ENCODE measurements around the gene LMBR1.

Gene LMBR1

GRCh38 chr7:156759143-156759542 is 133.8 kb downstream of the LMBR1 start:
- no peak for TF ChIP-seq CTCF (conservative IDR thresholded peaks at IDR 0.05; ENCODE audit: low read depth, low read length)
- H3K4me2 ChIP-seq, result no peak overlapping the region
- H3K79me2 ChIP-seq (ENCODE audit: insufficient read depth, low read depth), result no peaks in the 10 kb centered on the region

GRCh38 chr7:156754201-156754600 is 138.8 kb downstream of the LMBR1 start:
- H3K9ac ChIP-seq, result no peak overlapping the region
- H2AFZ ChIP-seq (ENCODE audit: low read depth), result no peak overlapping the region
- H3K4me2 ChIP-seq, result no peak overlapping the region
- TF ChIP-seq CTCF (conservative IDR thresholded peaks at IDR 0.05; ENCODE audit: low read depth, low read length), result no peak
- no peaks in the 10 kb centered on the region for H3K27me3 ChIP-seq (ENCODE audit: insufficient read depth, low read depth)
- no peak overlapping the region for H3K4me3 ChIP-seq (IDR thresholded peaks at IDR 0.05; ENCODE audit: insufficient read depth, low read depth, low read length)
- H3K36me3 ChIP-seq (ENCODE audit: insufficient read depth), result no peaks in the 10 kb centered on the region; the same call in 1 of the 2 replicates
- H4K20me1 ChIP-seq (ENCODE audit: insufficient read depth), result no peaks in the 10 kb centered on the region
- no peaks in the 10 kb centered on the region for H3K79me2 ChIP-seq (ENCODE audit: insufficient read depth, low read depth)
- H3K4me1 ChIP-seq (ENCODE audit: low read depth, poor library complexity, severe bottlenecking), result no peaks in the 10 kb centered on the region
- no peak overlapping the region for H3K27ac ChIP-seq

More at GRCh38 chr7:156759143-156759542, 133.8 kb downstream of the LMBR1 start:
- no peak overlapping the region for H3K4me3 ChIP-seq (IDR thresholded peaks at IDR 0.05; ENCODE audit: insufficient read depth, low read depth, low read length)
- H4K20me1 ChIP-seq (ENCODE audit: insufficient read depth), result no peaks in the 10 kb centered on the region
- H3K36me3 ChIP-seq (ENCODE audit: insufficient read depth), result no peaks in the 10 kb centered on the region; the same call in 1 of the 2 replicates
- no peak overlapping the region for H3K9ac ChIP-seq
- no peaks in the 10 kb centered on the region for H3K27me3 ChIP-seq (ENCODE audit: insufficient read depth, low read depth)
- no peak overlapping the region for H2AFZ ChIP-seq (ENCODE audit: low read depth)
- H3K4me1 ChIP-seq (ENCODE audit: low read depth, poor library complexity, severe bottlenecking), result no peaks in the 10 kb centered on the region
- H3K27ac ChIP-seq, result no peak overlapping the region

- no peak overlapping the region for H3K4me3 ChIP-seq (IDR thresholded peaks at IDR 0.05; ENCODE audit: insufficient read depth, low read depth, low read length)
- H3K27ac ChIP-seq, result no peak overlapping the region
- H3K27me3 ChIP-seq (ENCODE audit: insufficient read depth, low read depth), result no peaks in the 10 kb centered on the region
- no peak overlapping the region for H3K4me2 ChIP-seq
- H2AFZ ChIP-seq (ENCODE audit: low read depth), result no peak overlapping the region
- no peaks in the 10 kb centered on the region; the same call in 1 of the 2 replicates for H3K36me3 ChIP-seq (ENCODE audit: insufficient read depth)
- no peaks in the 10 kb centered on the region for H3K79me2 ChIP-seq (ENCODE audit: insufficient read depth, low read depth)
- TF ChIP-seq CTCF (conservative IDR thresholded peaks at IDR 0.05; ENCODE audit: low read depth, low read length), result no peak
- H4K20me1 ChIP-seq (ENCODE audit: insufficient read depth), result no peaks in the 10 kb centered on the region
- H3K4me1 ChIP-seq (ENCODE audit: low read depth, poor library complexity, severe bottlenecking), result no peaks in the 10 kb centered on the region
- no peak overlapping the region for H3K9ac ChIP-seq
These were observed 139.4 kb downstream of the LMBR1 start for GRCh38 chr7:156753630-156754029.

DNA sequence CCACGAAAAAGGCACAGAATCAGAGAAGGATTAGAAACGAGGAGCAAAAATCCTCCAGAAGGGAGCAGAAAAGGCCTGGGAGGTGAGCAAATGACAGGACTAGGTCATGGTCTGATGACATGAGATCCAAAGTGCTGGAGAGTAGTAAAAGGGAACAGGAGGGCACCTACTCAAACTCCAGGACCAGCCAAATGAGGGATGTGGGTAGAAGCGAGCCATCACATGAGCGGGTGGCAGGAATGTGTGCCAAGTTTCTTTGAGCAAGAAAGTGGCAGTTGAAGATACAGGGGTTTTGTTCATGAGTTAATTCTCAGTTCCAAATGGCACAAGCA is 139.8 kb downstream of the LMBR1 start:
- Histone ChIP-seq H4K20me1 (ENCODE audit: insufficient read depth) (no peaks in the 10 kb centered on the region), H3K4me3 (IDR thresholded peaks at IDR 0.05; ENCODE audit: insufficient read depth, low read depth, low read length) (no peak overlapping the region), H3K4me1 (ENCODE audit: low read depth, poor library complexity, severe bottlenecking) (peaks cover 1% of the 10 kb centered on the region), H3K9ac (no peak overlapping the region), H3K36me3 (ENCODE audit: insufficient read depth) (no peaks in the 10 kb centered on the region; the same call in 1 of the 2 replicates), H3K27me3 (ENCODE audit: insufficient read depth, low read depth) (no peaks in the 10 kb centered on the region), H3K79me2 (ENCODE audit: insufficient read depth, low read depth) (no peaks in the 10 kb centered on the region), H3K4me2 (no peak overlapping the region), H2AFZ (ENCODE audit: low read depth) (no peak overlapping the region), H3K27ac (no peak overlapping the region)
- TF ChIP-seq CTCF (conservative IDR thresholded peaks at IDR 0.05; ENCODE audit: low read depth, low read length), result no peak

Measured in KMS-11 (cell line).